Ecto neural progenitor cell (in vitro differentiated cells): ENCODE measurements around the gene VASN.
"Not testable (repeated sequence)": the region's sequence is repeated elsewhere in the genome, so short reads cannot be mapped to it uniquely, and the experiment has no call there.

Source experiments
- DNase-seq: peaks from one replicate; pipeline ENCODE4 v3.0.0-alpha.2; 2018; ENCODE audit warnings: low spot score

Gene VASN

GRCh38 chr16:4385066-4385788, 13.6 kb downstream of the VASN start:
- DNase-seq, result no peak

GRCh38 chr16:4385789-4386450, 14.3 kb downstream of the VASN start:
- DNase-seq, result no peak

GRCh38 chr16:4386451-4386805, 14.8 kb downstream of the VASN start:
- no peak for DNase-seq

- DNase-seq, result no peak
Observed at GRCh38 chr16:4386951-4387565, 15.4 kb downstream of the VASN start.

- no peak for DNase-seq
Observed at GRCh38 chr16:4387781-4388180, 16.1 kb downstream of the VASN start.

- DNase-seq, result no peak
Observed at GRCh38 chr16:4388271-4389021, 16.8 kb downstream of the VASN start.

- DNase-seq, result no peak
Observed at GRCh38 chr16:4389051-4389955, 17.7 kb downstream of the VASN start.

GRCh38 chr16:4390266-4391260, 18.9 kb downstream of the VASN start:
- DNase-seq, result no peak

GRCh38 chr16:4391631-4392381, 20.2 kb downstream of the VASN start:
- DNase-seq, result no peak

GRCh38 chr16:4392382-4393239, 21.0 kb downstream of the VASN start:
- DNase-seq, result no peak

- no peak for DNase-seq
Observed at GRCh38 chr16:4393240-4393600, 21.6 kb downstream of the VASN start.

GRCh38 chr16:4393850-4394249, 22.2 kb downstream of the VASN start:
- not testable (repeated sequence) for DNase-seq

GRCh38 chr16:4395055-4395726, 23.5 kb downstream of the VASN start:
- DNase-seq, result no peak

GRCh38 chr16:4399001-4399730, 27.5 kb downstream of the VASN start:
- no peak for DNase-seq

GRCh38 chr16:4401094-4401501, 29.4 kb downstream of the VASN start:
- DNase-seq, result no peak

- DNase-seq, result no peak
Observed at GRCh38 chr16:4401510-4401909, 29.9 kb downstream of the VASN start.

- DNase-seq, result peak; percentile 93
Observed at GRCh38 chr16:4402439-4403132, 30.9 kb downstream of the VASN start.
